Stimulated activated CD8-positive, alpha-beta memory T cell treated with anti-CD3 and anti-CD28 coated beads, Interleukin-4, amount 100 ng/mL, for 1 hour (primary cell): ENCODE data around the gene TRIP13.
"Not testable (repeated sequence)": the region's sequence is repeated elsewhere in the genome, so short reads cannot be mapped to it uniquely, and the experiment has no call there.

Source experiments
- DNase-seq, 2 donors: peaks; one replicate each; pipeline ENCODE4 v3.0.0-alpha.2; 2020; ENCODE audit warnings: low read depth in 2 of 2, low spot score in 1 of 2

The TRIP13 gene

DNA sequence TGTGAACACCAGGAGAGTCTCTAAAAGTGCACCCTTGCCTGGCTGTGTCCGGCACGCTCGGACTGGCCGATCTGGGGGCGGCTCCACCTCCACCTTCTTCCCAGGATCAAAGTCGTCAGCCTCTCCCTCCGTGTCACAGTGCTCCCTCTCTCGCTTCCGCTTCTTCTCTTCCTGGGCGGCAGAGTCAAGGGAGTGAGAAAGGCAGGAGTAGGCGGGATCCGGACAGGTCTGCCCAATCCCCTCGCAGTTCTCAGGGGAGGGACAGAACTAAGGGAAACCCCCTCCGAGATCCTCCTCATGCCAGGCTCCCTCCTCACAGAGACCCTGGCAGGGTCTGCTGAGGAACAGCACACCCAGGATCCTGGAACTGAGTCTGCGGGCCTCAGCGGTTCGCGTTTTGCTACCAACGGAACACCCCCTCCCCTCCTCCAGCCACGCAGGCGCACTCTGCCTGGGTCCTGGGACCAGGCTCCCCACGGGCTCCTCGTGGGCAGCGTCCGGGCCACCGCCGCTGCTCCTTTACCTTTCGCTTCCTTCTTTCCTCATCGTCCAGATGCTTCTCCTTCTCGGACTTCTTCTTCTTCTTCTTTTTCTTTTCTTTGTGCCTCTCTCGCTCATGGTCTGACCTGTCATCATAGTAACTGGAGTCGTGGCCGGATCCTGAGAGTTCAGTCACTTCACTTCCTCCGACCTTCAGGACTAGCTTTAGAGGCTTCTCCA lies 1.4 kb upstream of the TRIP13 start:
- no peak for DNase-seq

DNA sequence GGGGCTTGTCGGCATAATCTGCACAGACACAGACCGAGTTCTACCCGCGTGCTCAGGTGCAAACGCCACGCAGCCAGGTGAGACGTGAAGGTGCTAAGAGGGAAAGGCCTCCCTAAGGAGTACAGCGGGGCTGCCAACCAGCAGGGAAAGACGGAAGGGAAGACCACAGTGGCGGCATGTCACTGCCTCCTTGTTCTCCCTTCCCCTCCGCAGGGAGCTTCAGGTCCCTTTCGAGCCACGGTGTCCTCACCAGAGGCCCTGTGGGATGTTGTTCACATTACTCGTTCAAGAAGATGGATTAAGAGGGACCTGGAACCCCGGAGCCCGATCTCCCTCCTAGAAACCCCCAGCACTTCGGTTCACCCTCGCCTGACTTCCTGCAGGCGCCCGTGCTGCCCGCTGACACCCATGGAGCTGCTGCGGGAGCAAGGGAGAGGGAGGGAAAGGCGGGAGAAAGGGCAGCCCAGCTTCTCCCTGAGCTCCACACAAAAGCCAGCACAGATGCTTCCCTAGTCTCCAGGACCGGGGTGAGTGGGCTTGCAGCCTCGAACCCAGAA lies 769 bp upstream of the TRIP13 start:
- no peak for DNase-seq

DNA sequence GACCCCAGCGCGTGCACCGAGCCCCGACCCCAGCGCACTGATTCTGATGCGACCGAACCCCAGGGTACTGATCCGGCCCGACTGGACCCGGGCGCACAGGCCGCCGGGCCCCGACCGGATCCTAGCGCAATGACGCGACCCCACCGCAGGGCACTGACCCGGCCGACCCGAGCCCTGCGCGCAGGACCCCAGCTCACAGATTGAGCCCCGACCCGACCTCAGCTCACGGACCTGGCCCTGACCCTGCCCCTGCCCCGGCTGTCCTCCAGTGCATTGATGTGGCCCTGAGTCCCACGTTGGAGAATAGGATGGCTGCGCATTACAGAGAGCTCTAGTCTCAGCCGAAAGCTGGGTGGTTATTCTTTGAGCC lies 438 bp downstream of the TRIP13 start:
- DNase-seq: no peak

DNA sequence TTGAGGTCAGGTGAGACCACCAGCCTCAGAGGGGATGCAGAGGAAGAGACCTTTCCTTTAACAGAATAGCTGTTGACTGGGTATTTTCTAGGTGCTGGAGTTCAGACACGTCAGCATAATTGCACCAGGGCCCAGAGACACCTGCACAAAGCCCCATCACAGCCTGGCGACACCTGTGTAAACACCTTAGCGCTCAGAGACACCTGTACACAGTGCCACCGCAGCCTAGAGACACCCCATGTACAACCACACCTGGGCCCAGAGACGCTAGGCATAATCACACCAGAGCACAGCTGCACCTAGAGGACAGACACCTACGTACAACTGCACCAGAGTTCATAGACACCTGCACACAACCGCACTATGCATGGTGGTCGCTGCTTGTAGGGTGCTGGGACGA lies 1.0 kb downstream of the TRIP13 start:
- DNase-seq: no peak

DNA sequence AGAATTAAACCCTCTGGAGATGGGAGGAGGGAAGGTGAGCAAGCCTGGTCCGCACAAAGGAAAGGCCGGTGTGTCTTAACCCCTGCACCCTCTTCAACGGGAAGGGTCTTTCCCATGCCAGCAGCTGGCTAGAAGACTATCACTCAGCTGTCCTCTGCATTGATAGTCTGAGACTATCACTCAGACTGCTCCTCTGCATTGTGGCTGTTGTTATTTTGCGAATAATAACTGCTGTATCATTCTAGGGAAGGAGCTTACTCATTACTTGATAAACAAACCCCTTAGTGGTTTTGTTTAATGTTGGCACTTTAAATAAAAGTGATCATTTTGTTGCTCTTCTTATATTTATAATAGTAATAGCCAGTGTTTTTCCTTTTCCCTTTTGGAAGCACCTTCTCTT lies 8.1 kb downstream of the TRIP13 start:
- no peak for DNase-seq

DNA sequence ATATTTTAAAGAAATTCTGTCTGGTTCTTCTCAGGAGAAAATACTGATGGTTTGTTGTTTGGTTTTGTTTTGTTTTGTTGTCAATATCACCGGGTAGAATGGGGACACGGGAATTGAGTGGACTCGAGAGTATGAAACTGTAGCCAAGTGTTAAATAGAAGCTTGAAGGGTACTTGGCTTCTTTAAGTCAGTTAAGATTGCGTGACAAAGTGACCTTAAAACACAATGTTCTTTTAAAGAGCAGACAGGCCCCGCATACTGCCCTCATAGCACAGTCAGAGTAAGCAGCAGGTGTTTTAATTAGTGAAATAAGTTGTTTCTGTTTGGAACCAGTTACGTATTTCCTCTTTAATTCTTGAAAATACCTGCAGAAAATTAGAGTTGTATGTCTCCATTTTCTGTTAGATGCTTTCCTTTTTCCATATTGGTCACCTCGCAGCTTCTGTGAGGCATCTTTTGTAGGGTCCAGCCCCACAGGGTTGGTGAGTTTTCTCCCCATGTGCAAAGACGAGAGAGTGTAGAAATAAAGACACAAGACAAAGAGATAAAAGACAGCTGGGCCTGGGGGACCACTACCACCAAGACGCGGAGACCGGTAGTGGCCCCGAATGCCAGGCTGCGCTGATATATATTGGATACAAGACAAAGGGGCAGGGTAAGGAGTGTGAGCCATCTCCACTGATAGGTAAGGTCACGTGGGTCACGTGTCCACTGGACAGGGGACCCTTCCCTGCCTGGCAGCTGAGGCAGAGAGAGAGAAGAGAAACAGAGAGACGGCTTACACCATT lies 9.6 kb downstream of the TRIP13 start:
- no peak for DNase-seq

DNA sequence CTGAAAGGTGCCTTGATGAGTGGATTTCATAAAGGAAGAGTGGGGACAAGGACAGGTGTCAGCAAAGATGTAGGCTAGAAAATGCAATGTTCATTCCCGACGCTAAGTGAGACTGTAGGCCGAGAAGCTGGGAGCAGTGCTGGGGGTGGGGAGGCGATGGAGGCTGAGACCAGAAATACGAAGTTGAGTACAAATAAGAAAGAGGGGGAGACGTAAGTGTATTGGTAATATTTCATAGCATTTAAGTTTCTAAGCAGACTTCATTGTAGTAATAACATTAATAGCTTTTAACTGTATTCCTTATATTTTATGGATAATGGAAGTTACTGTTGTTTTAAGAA lies 11.0 kb downstream of the TRIP13 start:
- no peak for DNase-seq

DNA sequence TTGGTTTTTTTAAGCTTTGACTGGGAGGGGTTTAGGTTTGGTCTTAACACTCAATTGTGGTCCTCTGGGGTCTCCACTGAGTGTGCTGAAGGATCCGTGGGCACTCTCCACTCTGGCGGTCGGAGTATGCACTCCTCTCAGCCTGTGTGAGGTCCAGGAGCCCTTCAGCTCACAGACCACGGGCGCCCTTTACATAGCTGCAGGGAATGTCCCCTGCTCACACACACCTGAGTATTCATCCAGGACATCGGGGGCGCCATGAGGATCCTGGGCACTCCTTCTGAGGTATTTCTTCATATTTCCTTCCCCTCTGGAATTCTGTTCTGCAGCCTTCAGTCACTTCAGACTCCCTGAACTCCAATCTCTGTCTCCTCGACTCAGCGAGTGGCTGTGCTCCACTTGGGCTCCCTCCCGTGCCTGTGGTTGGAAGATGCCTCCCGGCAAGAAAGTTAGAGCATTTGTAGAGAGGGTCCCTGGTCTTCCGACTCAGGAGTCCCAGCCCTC lies 12.5 kb downstream of the TRIP13 start:
- DNase-seq: no peak

DNA sequence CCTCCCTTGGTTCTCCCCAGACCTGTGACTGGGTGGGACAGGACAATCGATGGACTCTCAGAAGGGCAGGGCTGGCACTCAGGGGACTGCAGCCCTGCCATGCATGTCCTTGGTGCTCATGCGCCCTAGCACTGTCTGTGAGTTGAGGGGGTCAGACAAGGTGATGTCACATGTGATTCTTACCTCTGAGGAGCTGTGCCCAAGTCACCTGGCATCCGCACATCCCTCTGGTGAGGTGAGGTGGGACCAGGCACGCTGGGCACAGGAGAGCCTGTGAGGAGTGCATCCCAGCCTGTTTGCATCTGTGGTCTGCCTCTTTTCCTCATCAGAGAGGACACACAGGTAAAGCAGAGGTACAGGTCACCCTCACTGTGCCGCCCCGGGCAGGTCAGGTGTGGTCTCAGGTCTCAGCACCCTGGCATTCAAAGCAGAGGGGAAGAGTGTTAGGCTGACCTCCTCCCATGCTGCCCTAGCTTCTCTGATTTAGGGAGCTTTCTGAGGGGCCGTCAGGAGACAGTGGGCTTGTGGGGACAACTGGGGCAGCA lies 14.8 kb downstream of the TRIP13 start:
- DNase-seq: no peak

DNA sequence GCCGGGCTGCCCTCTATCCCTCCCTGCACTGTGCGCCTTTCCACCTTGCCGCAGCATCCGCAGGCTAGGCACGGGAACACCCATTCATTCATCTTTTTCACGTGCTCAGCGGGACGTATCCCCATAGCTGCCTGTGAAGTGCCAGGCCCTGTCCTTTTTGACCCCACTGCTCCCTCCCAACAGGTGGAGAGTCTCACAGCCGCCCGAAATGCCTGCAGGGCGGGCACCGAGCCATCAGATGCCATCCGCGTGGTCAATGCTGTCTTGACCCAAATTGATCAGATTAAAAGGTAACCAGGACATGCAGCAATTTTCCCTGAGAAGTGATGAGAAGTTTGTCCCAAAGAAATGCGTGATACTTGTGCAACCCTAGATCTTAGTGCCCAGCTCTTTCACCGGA lies 15.5 kb downstream of the TRIP13 start:
- DNase-seq: no peak

DNA sequence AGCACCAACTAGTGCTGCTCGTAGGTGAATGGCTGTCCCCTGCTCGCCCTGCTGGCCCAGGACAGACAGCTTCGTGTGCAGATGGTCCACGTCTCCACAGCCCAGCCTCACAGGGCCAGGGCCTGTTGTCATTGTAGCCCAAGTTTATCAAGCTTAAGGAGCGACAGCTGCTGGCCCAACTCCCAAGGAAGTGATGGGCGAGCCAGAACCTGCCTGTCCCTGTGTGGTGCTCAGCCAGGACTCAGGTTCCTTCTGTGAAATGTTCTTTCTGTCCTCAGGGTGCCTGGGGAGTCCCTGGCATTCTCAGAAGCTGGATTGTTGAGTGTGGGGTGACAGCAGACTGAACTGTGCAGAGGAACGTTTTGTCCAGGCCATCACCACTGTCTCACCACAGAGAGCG lies 16.4 kb downstream of the TRIP13 start:
- no peak for DNase-seq

DNA sequence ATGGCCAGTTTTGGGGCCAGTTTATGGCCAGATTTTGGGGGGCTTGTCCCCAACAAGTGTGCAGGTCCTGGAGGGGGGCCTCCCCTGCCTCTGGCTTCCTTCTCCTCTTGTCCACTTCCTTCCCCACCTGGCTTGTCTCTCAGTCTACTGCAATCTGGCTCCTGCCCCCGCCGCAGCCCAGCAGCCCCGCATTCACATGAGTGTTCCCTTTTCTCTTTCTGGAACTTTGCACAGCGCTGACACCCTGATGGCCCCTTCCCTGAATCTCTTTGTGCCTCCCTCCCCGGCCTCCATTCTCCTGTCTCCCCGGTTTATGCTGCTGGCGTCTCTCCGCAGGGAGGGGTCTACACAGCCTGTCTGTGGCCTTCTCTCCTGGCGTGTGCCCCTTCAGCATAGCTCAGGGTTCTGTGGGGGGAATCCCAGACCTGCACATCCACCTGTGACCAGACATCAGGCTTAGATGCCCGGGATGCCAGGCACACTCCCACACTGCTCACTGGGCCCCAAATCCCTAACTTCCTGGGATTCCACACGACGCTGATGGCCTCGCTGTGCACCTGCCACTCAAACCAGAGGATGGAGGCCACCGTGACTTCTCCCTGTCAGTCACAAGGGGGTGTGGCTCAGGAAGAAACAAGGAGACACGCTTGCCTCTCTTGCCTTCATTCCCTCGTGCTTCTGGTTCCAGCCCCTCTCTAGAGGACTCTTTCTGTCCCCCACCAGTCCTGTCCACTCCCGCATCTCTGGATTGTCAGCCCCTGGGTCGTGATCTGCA lies 17.5 kb downstream of the TRIP13 start:
- DNase-seq: no peak

DNA sequence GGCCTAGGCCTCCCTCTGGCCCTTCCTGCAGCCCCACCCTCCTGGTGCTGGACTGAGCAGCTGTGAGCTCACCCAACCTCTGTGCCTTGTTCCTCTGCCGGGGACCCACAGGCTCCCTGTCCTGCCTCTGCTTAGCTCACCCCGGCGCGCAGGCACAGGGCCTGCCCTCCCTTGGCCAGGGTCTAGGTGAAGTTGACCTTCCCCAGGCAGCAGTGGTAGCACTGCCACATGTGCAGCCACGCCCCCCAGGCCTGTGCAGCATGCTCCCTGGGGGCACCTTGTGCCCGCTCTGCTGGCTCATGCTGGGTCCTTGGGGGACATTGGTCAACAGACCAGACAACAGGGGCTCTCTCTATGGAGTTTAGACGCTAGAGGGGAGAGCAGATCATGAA lies 18.1 kb downstream of the TRIP13 start:
- no peak for DNase-seq

DNA sequence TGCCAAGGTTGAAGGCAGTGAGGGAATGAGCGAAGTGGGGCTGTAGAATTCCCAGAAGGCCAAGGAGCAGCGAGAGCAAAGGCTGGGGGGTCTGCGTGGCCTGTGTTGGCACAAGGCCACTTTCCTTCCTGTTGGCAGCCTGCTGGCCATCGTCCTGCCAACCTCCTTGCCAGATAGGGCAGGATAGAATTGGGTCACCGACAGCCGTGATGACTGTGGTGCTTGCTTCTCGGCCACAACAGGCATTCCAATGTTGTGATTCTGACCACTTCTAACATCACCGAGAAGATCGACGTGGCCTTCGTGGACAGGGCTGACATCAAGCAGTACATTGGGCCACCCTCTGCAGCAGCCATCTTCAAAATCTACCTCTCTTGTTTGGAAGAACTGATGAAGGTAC lies 18.9 kb downstream of the TRIP13 start:
- DNase-seq: no peak

DNA sequence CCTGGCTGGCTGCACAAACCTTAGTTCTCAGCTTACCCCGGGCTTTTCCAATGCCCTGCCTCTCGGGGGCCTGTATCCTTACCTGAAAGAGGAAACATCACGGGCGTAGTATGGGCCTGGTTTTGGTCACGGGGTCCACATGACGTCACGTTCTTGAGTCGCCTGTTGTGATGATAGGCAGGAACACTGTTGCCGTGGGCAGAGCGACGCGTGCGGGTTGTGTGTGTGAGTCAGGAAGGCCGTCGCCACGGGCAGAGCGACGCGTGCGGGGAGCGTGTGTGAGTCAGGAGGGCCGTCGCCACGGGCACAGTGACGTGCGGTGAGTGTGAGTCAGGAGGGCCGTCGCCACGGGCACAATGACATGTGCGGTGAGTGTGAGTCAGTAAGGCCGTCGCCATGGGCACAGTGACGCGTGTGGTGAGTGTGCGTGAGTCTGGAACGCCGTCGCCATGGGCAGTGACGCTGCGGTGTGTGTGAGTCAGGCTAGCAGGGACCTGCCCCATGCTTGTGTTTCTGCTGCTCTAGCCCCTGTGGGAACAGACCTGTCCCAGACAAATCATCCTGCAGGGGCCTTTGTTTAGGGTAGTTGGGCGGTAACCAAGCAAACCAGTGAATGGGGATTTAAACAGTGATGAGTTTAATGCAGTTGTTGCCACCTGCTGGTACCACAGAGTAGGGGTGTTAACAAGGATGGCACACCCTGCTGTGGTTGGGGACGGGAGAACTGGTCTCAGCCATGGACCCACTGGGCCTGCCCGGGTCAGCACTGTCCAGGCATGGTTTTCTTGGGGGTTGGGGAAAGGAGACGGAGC lies 19.8 kb downstream of the TRIP13 start:
- DNase-seq: no peak

DNA sequence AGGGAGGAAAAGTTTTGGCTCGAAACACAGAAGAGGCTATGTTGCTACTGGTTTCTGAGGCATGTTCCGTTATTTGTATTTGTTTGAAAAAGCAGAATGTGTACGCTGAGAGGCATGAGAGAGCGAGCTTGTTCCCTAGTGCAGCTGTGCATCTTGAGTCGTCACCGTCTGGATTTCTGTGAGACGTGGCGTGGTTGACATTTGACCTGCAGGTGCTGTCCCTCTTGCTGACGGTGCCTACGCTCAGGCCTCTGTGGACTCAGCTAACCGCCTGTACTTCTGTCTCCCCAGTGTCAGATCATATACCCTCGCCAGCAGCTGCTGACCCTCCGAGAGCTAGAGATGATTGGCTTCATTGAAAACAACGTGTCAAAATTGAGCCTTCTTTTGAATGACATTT lies 21.5 kb downstream of the TRIP13 start:
- DNase-seq: no peak

DNA sequence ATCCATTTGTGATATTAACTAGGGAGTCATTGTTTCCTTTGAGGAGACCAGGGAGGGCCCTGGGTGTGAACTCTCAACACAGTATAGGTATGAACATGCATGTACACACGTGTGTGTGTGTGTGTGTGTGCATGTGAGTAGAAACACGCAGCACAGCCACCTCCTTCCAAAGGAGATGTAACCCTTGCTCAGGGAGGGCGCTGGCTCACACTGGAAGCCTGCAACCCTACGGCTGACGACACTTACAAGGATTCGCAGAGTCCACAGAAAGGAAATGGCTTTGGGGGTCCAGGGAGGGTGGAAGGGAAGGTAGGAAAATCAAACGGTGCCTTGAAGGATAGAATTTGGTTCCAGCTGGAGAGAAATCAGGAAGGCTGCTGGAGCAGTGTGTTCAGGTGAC lies 21.9 kb downstream of the TRIP13 start:
- no peak for DNase-seq

DNA sequence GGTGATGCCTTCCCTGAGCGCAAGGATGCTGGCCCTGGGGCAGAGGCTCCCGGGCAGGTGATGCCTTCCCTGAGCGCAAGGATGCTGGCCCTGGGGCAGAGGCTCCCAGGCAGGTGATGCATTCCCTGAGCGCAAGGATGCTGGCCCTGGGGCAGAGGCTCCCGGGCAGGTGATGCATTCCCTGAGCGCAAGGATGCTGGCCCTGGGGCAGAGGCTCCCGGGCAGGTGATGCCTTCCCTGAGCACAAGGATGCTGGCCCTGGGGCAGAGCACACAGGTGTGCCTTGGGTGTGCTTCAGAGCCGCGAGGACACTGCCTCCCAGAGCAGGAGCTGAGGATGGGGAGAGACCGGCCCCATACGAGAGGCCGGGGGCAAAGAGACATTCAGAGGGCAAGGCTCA lies 22.7 kb downstream of the TRIP13 start:
- not testable (repeated sequence) for DNase-seq

DNA sequence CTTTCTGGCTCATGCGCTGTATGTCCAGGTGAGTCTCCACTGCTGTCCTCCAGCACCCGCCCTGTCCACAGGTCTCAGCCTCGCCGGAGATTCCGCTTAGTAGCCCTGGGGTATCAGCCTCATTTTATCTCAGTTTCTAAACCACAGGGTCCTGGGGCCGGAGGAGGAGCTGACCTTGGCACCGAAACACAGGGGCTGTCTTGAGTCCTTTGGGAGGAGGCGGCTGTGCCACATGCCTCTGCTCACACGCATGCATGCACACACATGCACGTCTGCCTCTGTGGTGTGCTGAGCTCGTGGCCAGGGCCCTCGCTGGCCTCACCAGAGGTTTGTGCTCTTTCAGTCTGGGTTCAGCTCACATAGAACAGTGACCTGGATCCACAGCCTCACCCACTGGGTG lies 23.3 kb downstream of the TRIP13 start:
- DNase-seq: no peak

DNA sequence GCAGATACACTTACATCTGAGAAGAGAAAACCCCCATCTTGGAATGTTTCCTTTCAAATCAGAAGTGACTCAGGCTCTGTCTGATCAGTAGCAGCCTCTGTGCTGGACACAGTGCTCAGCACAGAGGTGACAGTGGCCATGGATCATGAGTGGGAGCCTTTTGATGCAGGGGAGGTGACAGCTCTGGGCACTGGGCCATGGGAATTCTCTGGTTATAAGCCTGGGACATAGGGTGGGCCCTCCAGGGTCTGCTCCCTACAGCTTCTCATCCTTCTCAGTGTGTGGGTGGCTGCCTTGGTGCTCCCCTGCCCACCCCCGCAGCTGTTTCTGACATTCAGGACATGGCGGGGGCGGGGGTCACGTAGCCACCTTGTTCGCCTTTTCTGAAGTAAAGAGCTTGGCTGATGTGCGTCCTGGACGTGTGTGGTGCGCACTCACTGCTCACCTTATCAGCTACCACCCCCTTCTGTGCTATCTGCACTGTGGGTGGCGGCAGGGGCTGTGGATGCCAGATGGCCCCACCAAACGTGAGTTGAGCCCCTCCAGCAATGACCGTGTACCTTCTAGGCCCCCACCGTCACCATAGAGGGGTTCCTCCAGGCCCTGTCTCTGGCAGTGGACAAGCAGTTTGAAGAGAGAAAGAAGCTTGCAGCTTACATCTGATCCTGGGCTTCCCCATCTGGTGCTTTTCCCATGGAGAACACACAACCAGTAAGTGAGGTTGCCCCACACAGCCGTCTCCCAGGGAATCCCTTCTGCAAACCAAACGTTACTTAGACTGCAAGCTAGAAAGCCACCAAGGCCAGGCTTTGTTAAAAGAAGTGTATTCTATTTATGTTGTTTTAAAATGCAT lies 24.0 kb downstream of the TRIP13 start:
- no peak for DNase-seq
